GM23338 (cell line): ENCODE data around the gene PPP2R5C. TPM values are rescaled to one million over a fixed set of nuclear protein-coding genes. Genes with fewer than 3 reads are reported as not detected.

Experiments used
- ATAC-seq: fragments of 200-7000 bp; cut with Tn5 transposase; 3 replicates; pipeline ENCODE4 v1.9.1; 2020
- DNase-seq: peaks from one replicate; pipeline ENCODE4 v3.0.0-alpha.2; 2015; ENCODE audit warnings: low spot score
- H2AFZ ChIP-seq: fragments of 200-600 bp; sonication (generic); 2 replicates; pipeline ENCODE4 v1.8.0; 2016; ENCODE audit warnings: antibody characterized with exemption, mild to moderate bottlenecking, moderate library complexity
- H3F3A ChIP-seq: fragments of 200-600 bp; sonication (generic); replicated peaks from 2 replicates; pipeline ENCODE4 v1.8.0; 2017; ENCODE audit warnings: antibody characterized with exemption, mixed run types, low read depth
- H3K27ac ChIP-seq: fragments of 200-600 bp; sonication (generic); 2 replicates; pipeline ENCODE4 v1.6.1; 2016; ENCODE audit warnings: low read depth
- H3K27me3 ChIP-seq: fragments of 200-600 bp; sonication (generic); 2 replicates; pipeline ENCODE4 v1.8.0; 2016; ENCODE audit warnings: mild to moderate bottlenecking, mixed run types, moderate library complexity; ENCODE audit not compliant: insufficient read depth
- H3K36me3 ChIP-seq: fragments of 200-600 bp; sonication (generic); 2 replicates; pipeline ENCODE4 v1.8.0; 2016; ENCODE audit warnings: mild to moderate bottlenecking; ENCODE audit not compliant: insufficient read depth
- H3K4me1 ChIP-seq: fragments of 200-600 bp; sonication (generic); 2 replicates; pipeline ENCODE4 v1.8.0; 2016; ENCODE audit warnings: mild to moderate bottlenecking, moderate library complexity; ENCODE audit not compliant: insufficient read depth
- H3K4me2 ChIP-seq: fragments of 200-600 bp; sonication (generic); 2 replicates; pipeline ENCODE4 v1.7.1; 2017; ENCODE audit warnings: mixed run types
- H3K4me3 ChIP-seq: fragments of 200-600 bp; sonication (generic); 2 replicates; pipeline ENCODE4 v1.6.1; 2016; ENCODE audit warnings: mixed run types
- H3K79me2 ChIP-seq: fragments of 200-600 bp; sonication (generic); replicated peaks from 2 replicates; pipeline ENCODE4 v1.8.0; 2017; ENCODE audit warnings: mild to moderate bottlenecking; ENCODE audit not compliant: insufficient read depth
- H3K9me2 ChIP-seq: fragments of 200-600 bp; sonication (generic); 2 replicates; pipeline ENCODE4 v1.8.0; 2017; ENCODE audit not compliant: insufficient read depth
- H4K20me1 ChIP-seq: fragments of 200-600 bp; sonication (generic); replicated peaks from 2 replicates; pipeline ENCODE4 v1.8.0; 2017; ENCODE audit warnings: mild to moderate bottlenecking; ENCODE audit not compliant: insufficient read depth
- H3K27ac Mint-ChIP-seq: 2 replicates; pipeline ENCODE4 v1.8.0; 2020; ENCODE audit warnings: inconsistent platforms, mild to moderate bottlenecking, moderate library complexity, mixed read lengths
- H3K27me3 Mint-ChIP-seq: 3 replicates; pipeline ENCODE4 v1.8.0; 2022; ENCODE audit warnings: low read depth, mild to moderate bottlenecking, moderate library complexity, mixed read lengths, inconsistent platforms; ENCODE audit not compliant: insufficient read depth, poor library complexity
- H3K36me3 Mint-ChIP-seq: 3 replicates; pipeline ENCODE4 v1.8.0; 2021; ENCODE audit warnings: low read depth, mild to moderate bottlenecking, inconsistent platforms, moderate library complexity, mixed read lengths
- H3K4me1 Mint-ChIP-seq: 3 replicates; pipeline ENCODE4 v1.8.0; 2020; ENCODE audit warnings: mild to moderate bottlenecking, inconsistent platforms, mixed read lengths
- H3K4me3 Mint-ChIP-seq: 3 replicates; pipeline ENCODE4 v1.8.0; 2021; ENCODE audit warnings: moderate library complexity, mild to moderate bottlenecking, inconsistent platforms, mixed read lengths
- H3K9me3 Mint-ChIP-seq: 3 replicates; pipeline ENCODE4 v1.8.0; 2020; ENCODE audit warnings: moderate library complexity, mild to moderate bottlenecking, inconsistent platforms, mixed read lengths
- CTCF ChIP-seq, 2 experiments: fragments of 200-600 bp in 1 of 2; sonication (generic) in 1 of 2; conservative IDR thresholded peaks; 2 replicates each; pipeline versions ENCODE4 v1.5.1 to v1.6.1; 2016 to 2017; ENCODE audit warnings: antibody characterized with exemption in 2 of 2, low read depth in 2 of 2, mild to moderate bottlenecking in 2 of 2, moderate library complexity in 1 of 2
- EZH2phosphoT487 ChIP-seq: fragments of 200-600 bp; sonication (generic); IDR thresholded peaks from one replicate; pipeline ENCODE4 v1.8.1; 2018; ENCODE audit warnings: antibody characterized with exemption; ENCODE audit not compliant: unreplicated experiment
- JUNB ChIP-seq: IDR thresholded peaks from one replicate; pipeline ENCODE4 v1.6.1; 2016; ENCODE audit warnings: antibody characterized with exemption; ENCODE audit not compliant: unreplicated experiment
- NANOG ChIP-seq: IDR thresholded peaks from 2 replicates; pipeline ENCODE4 v1.6.1; 2016; ENCODE audit warnings: antibody characterized with exemption, borderline replicate concordance
- ZNF331 ChIP-seq: fragments of 250-450 bp; sonication (Bioruptor Pico); IDR thresholded peaks from 2 replicates; pipeline ENCODE4 v1.5.0; 2020; ENCODE audit warnings: low read depth, mild to moderate bottlenecking, moderate library complexity
- ZNF462 ChIP-seq: fragments of 250-450 bp; sonication (Bioruptor Pico); IDR thresholded peaks from 2 replicates; pipeline ENCODE4 v1.5.0; 2020; ENCODE audit warnings: mild to moderate bottlenecking, moderate library complexity
- polyA plus RNA-seq: library from polyadenylated mRNA; unstranded; fragments of >200 nt; fragmentation: Nextera tagmentation; extraction: Ambion mirVana; gene quantifications from 2 replicates; pipeline ENCODE4 v1.2.1, GENCODE V29; 2016
- total RNA-seq: library from RNA; depleted of rRNA; stranded (reverse); fragments of >200 nt; shearing (Covaris generic); gene quantifications from 2 replicates; pipeline ENCODE4 v1.2.3, GENCODE V29; 2014

PPP2R5C gene
- total and polyA plus RNA-seq, 2 experiments from 2014 or later = 75.4 to 79.7 TPM

- H4K20me1 ChIP-seq = peaks cover 4% of the 10 kb centered on the region; the same call in 1 of the 2 replicates
- H3K27ac Mint-ChIP-seq = peak overlapping the region; percentile 99
- peak; percentile 12 for DNase-seq
- H3K27me3 ChIP-seq = peaks cover 31% of the 10 kb centered on the region
- H3F3A ChIP-seq = peaks cover 3% of the 10 kb centered on the region; the same call in 1 of the 2 replicates
- peak; percentile 3 for ATAC-seq
- H3K27ac ChIP-seq = peak overlapping the region; percentile 58
- H3K27me3 Mint-ChIP-seq = peaks cover 48% of the 10 kb centered on the region
- peaks cover 19% of the 10 kb centered on the region for H3K4me1 Mint-ChIP-seq
- TF ChIP-seq ZNF331 (CRISPR knock-in tag) (no peak), EZH2phosphoT487 (no peak), JUNB (no peak), ZNF462 (CRISPR knock-in tag) (no peak)
- H3K4me1 ChIP-seq = peaks cover 5% of the 10 kb centered on the region
- no peaks in the 10 kb centered on the region for H3K36me3 ChIP-seq
- H3K9me3 Mint-ChIP-seq = peaks cover 5% of the 10 kb centered on the region; the same call in 2 of the 3 replicates
- no peaks in the 10 kb centered on the region for H3K9me2 ChIP-seq
- no peaks in the 10 kb centered on the region for H3K36me3 Mint-ChIP-seq
- H3K4me3 Mint-ChIP-seq = peak overlapping the region; percentile 93
- peak overlapping the region; percentile 94 for H2AFZ ChIP-seq
- no peaks in the 10 kb centered on the region for H3K79me2 ChIP-seq
- H3K4me3 ChIP-seq = peak overlapping the region; percentile 90
- H3K4me2 ChIP-seq = peak overlapping the region; percentile 94
Measured at GRCh38 chr14:101948666-101949216, 187.2 kb downstream of the PPP2R5C start.

GRCh38 chr14:101950100-101950499, 188.6 kb downstream of the PPP2R5C start:
- TF ChIP-seq NANOG = no peak
- no peak for TF ChIP-seq CTCF (conservative IDR thresholded peaks at IDR 0.05; ENCODE audit: low read depth in 2 of 2)
- Histone ChIP-seq H3K4me3 (no peak overlapping the region), H3K4me2 (no peak overlapping the region), H4K20me1 (0 out of 2 replicates have a peak, but pooled peaks cover 4% of the 10 kb centered on the region), H3K4me1 (peaks cover 5% of the 10 kb centered on the region), H3F3A (peaks cover 3% of the 10 kb centered on the region; the same call in 1 of the 2 replicates), H3K9me2 (no peaks in the 10 kb centered on the region), H3K27me3 (peaks cover 18% of the 10 kb centered on the region), H2AFZ (no peak overlapping the region), H3K79me2 (no peaks in the 10 kb centered on the region), H3K27ac (no peak overlapping the region), H3K36me3 (no peaks in the 10 kb centered on the region)
- Mint-ChIP-seq H3K4me1 (peaks cover 16% of the 10 kb centered on the region), H3K27me3 (peaks cover 37% of the 10 kb centered on the region), H3K9me3 (peaks cover 5% of the 10 kb centered on the region; the same call in 2 of the 3 replicates), H3K4me3 (0 out of 3 replicates have a peak overlapping the region, but pooled peaks have one; percentile 14), H3K36me3 (no peaks in the 10 kb centered on the region), H3K27ac (no peak overlapping the region)
- no peak for ATAC-seq
- DNase-seq = no peak
